ENCODE measurements around the gene KCNK1.

The KCNK1 gene

GRCh38 chr1:233656687-233657086 lies 42.8 kb downstream of the KCNK1 start:
- H3K27me3 ChIP-seq (ENCODE audit: insufficient read depth, low read length) = no peaks in the 10 kb centered on the region
- H3K9me3 ChIP-seq (ENCODE audit: insufficient read depth, low read depth, low read length) = no peaks in the 10 kb centered on the region
- H3K36me3 ChIP-seq (ENCODE audit: insufficient read depth, low read length) = no peaks in the 10 kb centered on the region
- H3K9ac ChIP-seq (ENCODE audit: low read depth, low read length) = no peak overlapping the region
- 94% methylated on average over 3 of the region's 3 CpGs for WGBS
- no peak overlapping the region for H3K4me3 ChIP-seq (ENCODE audit: low read length)
- H3K27ac ChIP-seq (ENCODE audit: low read depth, low read length) = no peak overlapping the region
- peaks cover 23% of the 10 kb centered on the region for H3K4me1 ChIP-seq (ENCODE audit: insufficient read depth, low read length)

DNA sequence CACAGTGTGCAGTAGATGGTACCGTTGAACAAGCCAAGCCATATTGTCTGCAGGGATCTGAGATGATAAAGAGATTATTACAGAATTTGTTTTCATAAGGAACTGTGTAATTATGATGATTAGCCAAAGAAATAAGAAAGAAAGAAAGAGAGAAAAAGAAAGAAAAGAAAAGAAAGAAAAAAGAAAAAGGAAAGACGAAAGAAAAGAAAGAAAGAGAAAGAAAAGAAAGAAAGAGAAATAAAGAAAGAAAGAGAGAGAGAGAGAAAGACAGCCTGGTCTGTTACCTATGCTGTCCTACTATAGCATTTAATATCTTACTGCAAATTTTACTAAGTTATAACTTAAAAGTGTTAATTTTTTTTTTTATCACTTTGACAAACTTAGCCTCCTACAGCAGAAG lies 43.6 kb downstream of the KCNK1 start:
- Histone ChIP-seq H3K27ac (ENCODE audit: low read depth, low read length) (no peak overlapping the region), H3K4me1 (ENCODE audit: insufficient read depth, low read length) (peaks cover 23% of the 10 kb centered on the region), H3K9ac (ENCODE audit: low read depth, low read length) (no peak overlapping the region), H3K4me3 (ENCODE audit: low read length) (no peak overlapping the region), H3K36me3 (ENCODE audit: insufficient read depth, low read length) (no peaks in the 10 kb centered on the region), H3K9me3 (ENCODE audit: insufficient read depth, low read depth, low read length) (no peaks in the 10 kb centered on the region), H3K27me3 (ENCODE audit: insufficient read depth, low read length) (no peaks in the 10 kb centered on the region)
- WGBS = 99% methylated on average over 2 of the region's 2 CpGs

GRCh38 chr1:233659495-233659894 lies 45.6 kb downstream of the KCNK1 start:
- H3K36me3 ChIP-seq (ENCODE audit: insufficient read depth, low read length) = no peaks in the 10 kb centered on the region
- no peaks in the 10 kb centered on the region for H3K27me3 ChIP-seq (ENCODE audit: insufficient read depth, low read length)
- H3K27ac ChIP-seq (ENCODE audit: low read depth, low read length) = no peak overlapping the region
- WGBS = 97% methylated on average over 5 of the region's 7 CpGs
- H3K9me3 ChIP-seq (ENCODE audit: insufficient read depth, low read depth, low read length) = no peaks in the 10 kb centered on the region
- no peak overlapping the region for H3K4me3 ChIP-seq (ENCODE audit: low read length)
- no peak overlapping the region for H3K9ac ChIP-seq (ENCODE audit: low read depth, low read length)
- peaks cover 16% of the 10 kb centered on the region for H3K4me1 ChIP-seq (ENCODE audit: insufficient read depth, low read length)

DNA sequence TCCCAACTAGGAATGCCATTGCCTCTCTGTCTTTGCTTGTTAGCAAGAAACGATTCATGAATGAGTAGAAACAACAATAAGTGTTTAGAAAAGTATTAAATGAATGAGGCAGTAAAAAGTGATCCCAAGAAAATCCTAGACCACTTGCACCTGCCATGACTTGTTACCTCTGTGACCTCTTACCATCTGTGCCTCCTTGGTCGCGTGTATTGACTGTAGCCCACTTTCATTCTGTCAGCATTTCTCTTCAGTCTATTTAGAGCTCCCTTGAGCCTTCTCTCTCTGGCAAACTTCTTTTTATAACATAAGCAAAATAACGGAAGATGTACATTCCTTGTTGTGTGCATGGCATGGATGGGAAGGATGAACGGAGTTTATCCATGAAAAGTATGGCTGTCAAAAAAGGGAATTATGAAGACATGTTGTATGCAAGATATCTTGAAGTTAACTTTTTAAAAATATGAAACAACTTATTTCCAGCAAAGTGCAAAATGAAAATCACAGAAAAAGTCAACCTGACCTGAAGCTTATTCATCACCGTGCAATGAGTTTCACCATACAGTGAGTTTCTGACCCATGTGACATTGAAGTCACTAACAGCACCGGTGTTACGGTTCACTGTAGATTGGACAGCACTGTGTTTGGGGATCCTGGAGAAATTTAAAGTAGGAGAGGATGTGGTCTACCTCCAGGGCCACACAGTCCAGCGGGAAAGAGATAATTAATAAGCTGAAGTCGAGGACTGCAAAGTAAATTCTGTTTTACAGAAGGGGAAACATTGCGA lies 47.7 kb downstream of the KCNK1 start:
- 97% methylated on average over 11 of the region's 11 CpGs for WGBS
- no peak overlapping the region for H3K4me3 ChIP-seq (ENCODE audit: low read length)
- H3K27ac ChIP-seq (ENCODE audit: low read depth, low read length) = no peak overlapping the region
- H3K27me3 ChIP-seq (ENCODE audit: insufficient read depth, low read length) = no peaks in the 10 kb centered on the region
- no peak overlapping the region for H3K9ac ChIP-seq (ENCODE audit: low read depth, low read length)
- no peaks in the 10 kb centered on the region for H3K9me3 ChIP-seq (ENCODE audit: insufficient read depth, low read depth, low read length)
- no peaks in the 10 kb centered on the region for H3K4me1 ChIP-seq (ENCODE audit: insufficient read depth, low read length)
- H3K36me3 ChIP-seq (ENCODE audit: insufficient read depth, low read length) = no peaks in the 10 kb centered on the region

DNA sequence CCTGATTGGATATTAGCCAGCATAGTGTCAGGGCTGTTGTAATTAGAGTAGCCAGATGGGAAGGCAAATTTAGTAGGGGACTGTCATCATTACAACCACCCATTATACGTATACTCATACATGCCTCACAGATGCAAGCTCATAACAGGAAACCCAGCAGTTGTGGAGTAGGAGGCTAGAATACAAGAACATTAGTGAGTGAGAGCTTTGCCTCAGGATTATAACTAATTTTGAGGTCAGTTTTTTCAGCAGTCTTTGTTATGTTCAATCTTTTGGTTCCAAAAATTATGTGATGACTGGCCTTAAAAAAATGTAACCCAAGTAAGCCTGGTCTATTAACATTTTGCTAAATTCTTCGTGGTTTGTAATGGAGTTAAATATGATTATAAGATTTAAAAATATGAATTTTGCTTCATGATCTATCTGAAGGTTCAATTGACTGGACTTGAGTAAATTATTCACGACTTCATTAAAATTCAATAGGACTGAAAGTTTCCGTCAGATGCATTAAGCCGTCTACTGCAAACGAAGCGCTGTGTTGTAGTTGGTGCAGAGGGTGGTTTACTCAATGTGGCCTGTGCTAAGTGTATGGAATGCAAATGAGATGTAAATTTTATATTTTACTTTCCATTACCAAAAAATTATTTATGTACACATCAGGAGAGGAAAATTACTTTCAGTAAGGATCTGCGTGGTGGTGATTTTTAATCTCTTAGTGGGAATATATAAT lies 48.8 kb downstream of the KCNK1 start:
- 97% methylated on average over 6 of the region's 8 CpGs for WGBS
- Histone ChIP-seq H3K4me1 (ENCODE audit: insufficient read depth, low read length) (no peaks in the 10 kb centered on the region), H3K9me3 (ENCODE audit: insufficient read depth, low read depth, low read length) (no peaks in the 10 kb centered on the region), H3K27me3 (ENCODE audit: insufficient read depth, low read length) (no peaks in the 10 kb centered on the region), H3K9ac (ENCODE audit: low read depth, low read length) (no peak overlapping the region), H3K4me3 (ENCODE audit: low read length) (no peak overlapping the region), H3K36me3 (ENCODE audit: insufficient read depth, low read length) (no peaks in the 10 kb centered on the region), H3K27ac (ENCODE audit: low read depth, low read length) (no peak overlapping the region)

DNA sequence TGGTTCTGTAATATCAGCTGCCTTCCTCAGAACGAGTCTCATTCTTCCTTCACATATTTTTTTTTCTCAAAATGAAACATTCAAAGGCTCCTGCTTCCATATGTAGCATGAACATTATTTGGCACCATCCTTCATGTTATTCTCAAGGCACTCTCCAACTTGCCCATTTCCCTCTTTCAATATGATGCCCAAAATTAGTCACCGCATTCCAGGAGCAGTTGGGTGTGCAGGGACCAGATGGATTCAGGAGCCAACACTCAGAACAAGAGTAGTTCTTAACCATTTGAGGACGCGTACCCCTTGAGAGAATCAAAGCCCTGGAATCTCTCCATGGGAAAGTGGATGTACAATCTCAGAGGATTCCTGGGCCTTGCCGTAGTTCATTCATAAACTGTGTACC lies 50.3 kb downstream of the KCNK1 start:
- H3K9me3 ChIP-seq (ENCODE audit: insufficient read depth, low read depth, low read length) = no peaks in the 10 kb centered on the region
- H3K9ac ChIP-seq (ENCODE audit: low read depth, low read length) = no peak overlapping the region
- no peak overlapping the region for H3K4me3 ChIP-seq (ENCODE audit: low read length)
- no peak overlapping the region for H3K27ac ChIP-seq (ENCODE audit: low read depth, low read length)
- H3K4me1 ChIP-seq (ENCODE audit: insufficient read depth, low read length) = no peaks in the 10 kb centered on the region
- H3K36me3 ChIP-seq (ENCODE audit: insufficient read depth, low read length) = no peaks in the 10 kb centered on the region
- H3K27me3 ChIP-seq (ENCODE audit: insufficient read depth, low read length) = no peaks in the 10 kb centered on the region
- 97% methylated on average over 5 of the region's 5 CpGs for whole genome bisulfite sequencing

DNA sequence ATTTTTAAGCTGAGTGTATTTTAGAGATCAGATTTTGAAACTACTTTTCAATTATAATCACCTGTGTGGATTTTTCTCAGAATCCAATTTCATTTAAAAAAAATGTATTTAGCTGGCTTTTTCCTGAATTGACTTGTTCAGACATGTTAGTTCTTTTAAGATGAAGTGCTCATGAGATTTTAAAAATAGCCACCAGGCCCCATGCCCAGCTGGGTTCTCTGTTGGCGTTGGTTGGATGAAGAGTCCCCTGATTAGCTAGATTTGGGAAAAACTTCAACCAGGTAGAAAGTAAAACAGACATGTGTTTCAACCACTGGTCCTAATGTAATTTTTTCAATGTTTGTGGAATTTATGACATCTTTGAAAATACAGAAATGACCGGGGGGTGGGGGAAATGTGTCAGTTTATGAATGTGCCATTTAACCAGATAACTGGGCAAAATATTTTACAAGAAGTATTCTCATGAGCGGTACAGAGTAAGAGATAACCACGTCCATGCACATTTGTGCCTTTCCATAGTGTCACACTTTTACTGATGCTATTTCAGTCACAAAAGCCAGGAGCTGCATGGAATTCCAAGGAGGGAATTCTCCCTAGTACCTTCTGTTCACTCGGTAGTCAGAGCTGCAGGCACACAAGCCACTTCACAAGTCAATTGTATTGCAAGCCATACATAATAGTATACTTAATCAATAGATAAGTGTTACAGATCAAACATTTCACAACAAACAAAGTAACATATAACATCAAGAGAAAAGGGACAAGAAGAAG lies 51.1 kb downstream of the KCNK1 start:
- no peaks in the 10 kb centered on the region for H3K4me1 ChIP-seq (ENCODE audit: insufficient read depth, low read length)
- H3K4me3 ChIP-seq (ENCODE audit: low read length) = no peak overlapping the region
- H3K27ac ChIP-seq (ENCODE audit: low read depth, low read length) = no peak overlapping the region
- H3K27me3 ChIP-seq (ENCODE audit: insufficient read depth, low read length) = no peaks in the 10 kb centered on the region
- H3K9me3 ChIP-seq (ENCODE audit: insufficient read depth, low read depth, low read length) = no peaks in the 10 kb centered on the region
- 89% methylated on average over 5 of the region's 5 CpGs for WGBS
- no peak overlapping the region for H3K9ac ChIP-seq (ENCODE audit: low read depth, low read length)
- no peaks in the 10 kb centered on the region for H3K36me3 ChIP-seq (ENCODE audit: insufficient read depth, low read length)

DNA sequence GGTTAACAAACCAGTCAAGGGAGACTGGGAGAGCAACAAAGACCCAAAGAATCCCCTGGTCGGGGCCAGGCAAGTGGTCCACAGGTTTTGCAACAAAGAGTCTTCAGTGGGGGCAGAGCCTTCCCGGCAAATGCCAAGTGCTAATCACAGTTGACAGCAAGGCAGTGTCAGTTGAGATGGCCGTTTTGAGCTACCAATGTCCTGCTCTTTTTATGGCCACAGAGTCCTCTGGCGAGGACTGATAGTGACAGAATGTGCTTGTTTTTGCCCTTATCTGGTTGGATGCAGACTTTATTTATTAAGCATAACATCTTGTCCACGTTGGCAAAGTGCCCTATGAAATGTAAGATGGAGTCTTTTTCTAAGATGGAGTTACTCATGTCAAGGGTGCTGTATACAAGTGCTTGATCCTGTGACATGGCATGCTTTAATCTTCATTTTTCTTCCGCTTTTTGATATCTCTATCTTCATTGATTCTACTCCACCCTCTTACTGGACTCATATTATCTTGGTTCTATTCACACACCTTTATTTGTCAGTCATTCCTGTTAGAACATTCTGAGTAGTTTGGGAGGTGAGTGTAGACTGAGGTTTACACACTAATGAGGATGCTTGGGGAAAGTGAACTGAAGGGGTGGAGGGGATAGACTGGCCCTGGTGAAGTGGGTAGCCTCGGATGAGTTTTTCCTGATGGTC lies 51.8 kb downstream of the KCNK1 start:
- Histone ChIP-seq H3K4me3 (ENCODE audit: low read length) (no peak overlapping the region), H3K4me1 (ENCODE audit: insufficient read depth, low read length) (no peaks in the 10 kb centered on the region), H3K9ac (ENCODE audit: low read depth, low read length) (no peak overlapping the region), H3K36me3 (ENCODE audit: insufficient read depth, low read length) (no peaks in the 10 kb centered on the region), H3K27me3 (ENCODE audit: insufficient read depth, low read length) (no peaks in the 10 kb centered on the region), H3K27ac (ENCODE audit: low read depth, low read length) (no peak overlapping the region), H3K9me3 (ENCODE audit: insufficient read depth, low read depth, low read length) (no peaks in the 10 kb centered on the region)
- 93% methylated on average over 7 of the region's 7 CpGs for WGBS

GRCh38 chr1:233667741-233668140 lies 53.8 kb downstream of the KCNK1 start:
- Histone ChIP-seq H3K4me1 (ENCODE audit: insufficient read depth, low read length) (no peaks in the 10 kb centered on the region), H3K4me3 (ENCODE audit: low read length) (no peak overlapping the region), H3K9me3 (ENCODE audit: insufficient read depth, low read depth, low read length) (no peaks in the 10 kb centered on the region), H3K27ac (ENCODE audit: low read depth, low read length) (no peak overlapping the region), H3K9ac (ENCODE audit: low read depth, low read length) (no peak overlapping the region), H3K27me3 (ENCODE audit: insufficient read depth, low read length) (no peaks in the 10 kb centered on the region), H3K36me3 (ENCODE audit: insufficient read depth, low read length) (peaks cover 3% of the 10 kb centered on the region; the same call in 1 of the 2 replicates)
- WGBS = 95% methylated on average over 3 of the region's 3 CpGs

- H3K9me3 ChIP-seq (ENCODE audit: insufficient read depth, low read depth, low read length) = no peaks in the 10 kb centered on the region
- peaks cover 3% of the 10 kb centered on the region; the same call in 1 of the 2 replicates for H3K36me3 ChIP-seq (ENCODE audit: insufficient read depth, low read length)
- no peak overlapping the region for H3K9ac ChIP-seq (ENCODE audit: low read depth, low read length)
- H3K27me3 ChIP-seq (ENCODE audit: insufficient read depth, low read length) = no peaks in the 10 kb centered on the region
- no peak overlapping the region for H3K4me3 ChIP-seq (ENCODE audit: low read length)
- H3K4me1 ChIP-seq (ENCODE audit: insufficient read depth, low read length) = no peaks in the 10 kb centered on the region
- H3K27ac ChIP-seq (ENCODE audit: low read depth, low read length) = no peak overlapping the region
- WGBS = 79% methylated on average over 8 of the region's 8 CpGs
These were observed 54.3 kb downstream of the KCNK1 start for GRCh38 chr1:233668146-233668724.

Data from HUES64 (cell line).